Stimulated activated CD4-positive, alpha-beta T cell treated with anti-CD3 and anti-CD28 coated beads, Interleukin-4, amount 100 ng/mL, for 4 hours (primary cell): ENCODE measurements around the gene SPINK2.
A peak's percentile ranks its signal among the peaks of the same experiment; 100 is the strongest.

Experiments
- DNase-seq, 2 experiments: peaks; one replicate each; pipeline ENCODE4 v3.0.0-alpha.2; 2020

The SPINK2 gene

DNA sequence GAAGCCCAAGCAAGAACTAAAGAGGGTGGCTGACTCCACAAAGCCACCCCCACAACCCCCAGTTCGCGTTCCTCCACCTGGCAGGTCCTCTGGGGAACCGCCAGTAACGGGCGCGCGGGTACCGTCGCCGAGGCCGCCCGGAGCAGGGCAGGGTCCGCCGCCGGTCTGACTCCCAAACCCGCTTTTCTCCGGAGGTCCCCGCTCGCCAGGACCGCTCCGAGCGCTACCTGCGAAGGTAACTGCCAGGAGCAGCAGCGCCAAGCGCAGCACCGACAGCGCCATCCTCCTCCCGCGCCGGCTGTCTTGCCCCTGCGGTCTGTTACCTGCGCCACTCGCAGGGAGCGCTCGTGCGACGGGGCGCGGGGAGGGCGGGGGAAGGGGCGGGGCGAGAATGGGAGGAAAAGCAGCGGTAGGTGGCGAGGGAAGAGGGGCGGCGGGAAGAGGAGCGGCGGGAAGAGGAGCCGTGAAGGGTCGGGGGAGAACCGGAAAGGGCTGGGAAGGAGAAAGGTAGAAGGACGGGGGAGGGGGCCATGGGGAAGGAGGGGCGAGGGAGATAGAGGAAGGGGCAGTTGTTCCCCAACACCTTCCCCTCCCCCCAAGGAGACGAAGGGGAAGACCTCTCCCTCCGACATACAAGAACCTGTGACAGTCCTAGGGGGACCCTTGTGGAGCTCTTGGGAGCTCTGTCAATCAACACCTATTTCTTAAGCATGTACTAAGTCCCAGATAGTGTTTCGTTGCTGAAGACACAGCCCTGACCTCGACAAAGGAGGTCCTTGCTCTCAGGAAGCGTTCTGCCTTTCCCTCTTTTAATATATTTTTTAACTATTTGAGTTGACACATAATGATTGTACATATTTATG is at the start of gene SPINK2:
SPINK2 (minus strand) TSS at position 321 of the 863 bp plus-strand sequence; CDS start at position 282, 39 bp downstream.
- peak; percentile 57 to 68 for DNase-seq

- no peak for DNase-seq
Measured at GRCh38 chr4:56870946-56871345, 49.4 kb upstream of the SPINK2 start.

- DNase-seq: no peak
Measured at GRCh38 chr4:56863441-56864139, 42.1 kb upstream of the SPINK2 start.

- no peak for DNase-seq
Measured at GRCh38 chr4:56861360-56861759, 39.9 kb upstream of the SPINK2 start.

- no peak for DNase-seq
Measured at GRCh38 chr4:56860781-56861180, 39.3 kb upstream of the SPINK2 start.

DNA sequence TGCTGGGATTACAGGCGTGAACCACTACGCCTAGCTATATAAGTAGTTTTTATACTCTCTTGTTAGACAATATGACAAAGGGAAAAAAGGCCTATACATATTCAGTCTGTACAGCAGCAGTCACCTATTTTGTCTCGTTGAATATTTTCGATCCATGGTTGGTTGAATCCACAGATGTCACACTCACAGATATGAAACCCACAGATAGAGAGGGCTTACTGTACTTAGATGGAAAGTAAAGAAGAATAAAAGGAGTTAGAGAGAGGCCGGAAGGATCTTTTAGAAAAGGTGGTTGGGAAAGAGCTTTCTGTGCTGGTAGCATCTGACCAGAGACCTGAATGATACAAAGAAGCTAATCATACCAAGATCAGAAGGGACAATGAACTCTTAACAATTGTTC is 38.3 kb upstream of the SPINK2 start:
- no peak for DNase-seq

GRCh38 chr4:56857601-56858309 is 36.3 kb upstream of the SPINK2 start:
- no peak for DNase-seq

DNA sequence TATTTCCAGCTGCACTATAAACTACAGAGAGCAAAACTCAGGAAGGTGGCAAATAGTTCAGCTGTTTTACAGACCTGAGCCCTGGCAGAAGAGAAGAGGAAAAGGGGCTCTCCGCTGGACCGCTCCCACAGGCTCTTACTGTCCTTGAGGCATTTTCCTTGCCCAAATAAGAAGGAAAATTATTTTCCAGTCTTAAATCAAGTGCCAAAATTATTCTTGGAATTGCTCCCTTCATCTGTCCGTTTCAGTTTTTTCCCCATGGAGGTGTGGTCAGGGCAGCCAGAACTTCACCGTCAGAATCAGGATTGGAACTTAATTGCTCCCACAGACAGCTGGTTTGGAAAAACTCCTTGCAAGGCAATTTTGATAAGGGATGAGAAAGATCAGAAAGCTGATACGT is 35.2 kb upstream of the SPINK2 start:
- no peak for DNase-seq

DNA sequence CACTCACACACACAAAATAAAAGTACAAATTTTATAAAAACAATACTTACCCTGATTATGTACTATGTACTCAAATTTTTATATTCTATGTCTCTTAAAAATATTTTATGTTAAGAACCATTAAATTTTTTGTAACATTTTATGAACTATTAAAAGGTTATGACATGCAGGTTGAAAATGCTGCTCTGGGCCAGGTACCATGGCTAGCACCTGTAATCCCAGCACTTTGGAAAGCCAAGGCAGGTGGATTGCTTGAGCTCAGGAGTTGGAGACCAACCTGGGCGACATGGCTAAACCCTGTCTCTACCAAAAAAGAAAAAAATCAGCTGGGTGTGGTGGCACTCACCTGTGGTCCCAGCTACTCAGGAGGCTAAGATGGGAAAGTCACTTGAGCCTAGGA is 29.4 kb upstream of the SPINK2 start:
- DNase-seq: no peak

- DNase-seq: no peak
Measured at GRCh38 chr4:56844802-56845580, 23.5 kb upstream of the SPINK2 start.

- DNase-seq: no peak
Measured at GRCh38 chr4:56843421-56843899, 22.0 kb upstream of the SPINK2 start.

- DNase-seq: no peak
Measured at GRCh38 chr4:56840559-56840958, 19.1 kb upstream of the SPINK2 start.

DNA sequence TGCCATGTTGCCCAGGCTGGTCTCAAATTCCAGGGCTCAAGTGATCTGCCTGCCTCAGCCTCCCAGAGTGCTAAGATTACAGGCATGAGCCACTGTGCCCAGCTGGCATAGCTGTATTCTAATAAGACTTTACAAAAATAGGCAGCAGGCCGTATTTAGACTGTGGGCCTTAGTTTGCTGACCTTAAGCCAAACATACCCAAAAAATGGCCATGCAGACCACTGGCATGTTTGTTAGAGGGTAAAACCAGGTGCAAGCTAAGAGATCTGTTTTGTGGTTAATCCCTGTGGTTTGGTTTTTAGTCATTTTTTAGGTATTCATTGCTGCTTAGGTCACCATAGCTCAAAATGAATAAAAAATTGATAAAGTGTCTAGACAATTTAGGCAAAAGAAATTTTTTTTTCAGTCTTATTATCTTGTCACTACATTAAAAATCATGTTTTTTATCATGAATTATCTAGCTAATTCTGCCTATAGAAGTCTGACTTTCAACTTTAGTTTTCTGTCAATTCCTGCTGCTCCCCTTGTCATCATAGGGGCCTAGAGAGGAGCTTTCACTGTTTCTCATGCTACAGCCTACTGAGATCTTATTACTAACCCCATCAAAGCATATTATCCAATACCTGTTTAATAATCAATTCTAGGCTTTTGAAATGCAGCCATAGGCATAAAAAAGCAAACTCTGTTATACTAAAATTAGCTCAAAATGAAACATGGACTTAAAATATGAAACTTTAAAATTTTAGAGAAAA is 7.5 kb upstream of the SPINK2 start:
- no peak for DNase-seq

DNA sequence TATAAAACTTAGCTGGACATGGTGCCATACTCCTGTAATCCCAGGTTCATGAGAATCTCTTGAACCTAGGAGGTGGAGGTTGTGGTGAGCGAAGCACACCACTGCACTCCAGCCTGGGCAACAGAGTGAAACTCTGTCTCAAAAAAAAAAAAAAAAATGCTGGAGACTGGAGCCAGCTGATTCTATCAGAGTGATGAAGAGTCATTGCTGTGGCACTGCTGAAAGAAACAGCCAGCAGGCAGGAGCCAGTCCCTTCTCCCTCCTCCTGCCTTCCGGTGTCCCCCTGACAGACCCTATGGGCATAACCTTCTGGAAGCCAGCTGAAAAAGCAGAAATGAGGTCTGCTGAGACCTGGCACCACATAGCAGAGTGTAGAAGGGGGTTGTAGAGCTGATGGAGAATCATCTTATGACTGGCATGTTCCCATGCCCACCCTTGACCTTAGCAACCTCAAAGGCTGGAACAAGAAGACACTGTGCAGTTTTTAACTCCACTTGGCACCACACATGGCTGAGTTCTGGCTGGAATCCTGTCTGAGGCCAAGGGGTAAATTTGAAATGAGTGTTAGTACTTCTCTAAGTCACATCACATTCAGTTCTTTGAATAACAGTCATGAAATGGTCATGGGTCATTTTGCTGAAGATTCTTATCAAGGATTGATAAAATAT is 2.6 kb upstream of the SPINK2 start:
- DNase-seq: no peak

DNA sequence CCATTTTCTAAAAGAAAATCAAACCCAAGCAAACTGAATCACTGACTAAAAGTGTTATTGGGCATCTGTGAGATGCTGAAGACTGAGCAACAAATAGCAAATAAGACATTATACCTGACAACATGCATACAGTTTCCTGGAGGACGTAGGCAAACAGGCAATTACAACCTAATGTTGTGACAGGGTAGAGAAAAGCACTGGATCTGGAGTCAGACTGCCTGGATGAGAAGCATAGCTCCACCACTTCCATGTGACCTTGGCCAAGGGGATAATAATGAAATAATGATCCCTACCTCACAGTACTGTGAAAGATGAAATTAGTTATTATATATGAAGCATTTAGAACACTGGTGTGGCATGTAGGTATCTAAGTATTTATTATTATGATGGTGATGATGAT is 2.7 kb downstream of the SPINK2 start:
- no peak for DNase-seq

DNA sequence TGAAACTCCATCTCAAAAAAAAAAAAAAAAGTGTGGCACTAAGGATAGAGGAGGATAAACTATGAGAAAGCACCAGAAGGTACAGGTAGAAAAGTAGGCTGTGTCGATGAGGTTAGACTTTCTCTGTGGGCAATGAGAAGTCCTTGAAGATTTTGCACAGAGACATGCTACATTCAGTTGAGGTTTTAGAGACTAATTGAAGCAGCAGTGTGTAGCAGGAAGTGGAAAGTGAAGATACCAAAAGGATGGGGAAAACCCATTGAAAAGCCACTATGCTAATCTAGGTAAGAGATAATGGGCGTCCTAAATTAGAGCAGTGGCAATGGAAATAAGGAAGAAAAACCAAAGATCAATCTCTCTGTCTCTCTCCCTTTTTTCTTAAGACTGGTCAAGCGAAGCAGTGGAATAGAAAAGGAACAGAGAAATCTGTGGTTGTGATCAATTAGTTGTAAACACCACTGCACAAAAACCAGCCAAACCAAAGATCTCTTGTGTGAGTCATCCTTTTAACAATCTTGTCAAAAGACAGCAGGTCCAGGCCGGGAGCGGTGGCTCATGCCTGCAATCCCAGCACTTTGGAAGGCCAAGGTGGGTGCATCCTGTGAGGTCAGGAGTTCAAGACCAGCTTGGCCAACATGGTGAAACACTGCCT is 3.5 kb downstream of the SPINK2 start:
- no peak for DNase-seq

DNA sequence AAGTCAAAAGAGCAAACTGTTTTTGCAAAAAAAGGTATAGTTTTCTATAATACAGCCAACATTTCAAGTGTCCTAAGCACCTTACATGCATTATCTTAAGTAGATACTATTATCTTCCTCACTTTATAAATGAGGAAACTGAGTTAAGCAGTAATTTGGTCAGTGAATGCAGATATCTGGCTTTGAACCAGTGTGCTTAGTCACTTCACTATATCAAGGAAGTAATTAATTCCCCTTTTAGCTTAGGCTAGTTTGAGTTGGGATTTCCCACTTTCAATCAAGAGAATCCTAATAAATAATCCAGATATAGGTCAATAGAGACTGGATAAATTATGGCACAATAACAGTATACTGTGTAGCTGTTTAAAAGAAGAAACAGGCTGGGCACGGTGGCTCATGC is 14.8 kb downstream of the SPINK2 start:
- DNase-seq: no peak

DNA sequence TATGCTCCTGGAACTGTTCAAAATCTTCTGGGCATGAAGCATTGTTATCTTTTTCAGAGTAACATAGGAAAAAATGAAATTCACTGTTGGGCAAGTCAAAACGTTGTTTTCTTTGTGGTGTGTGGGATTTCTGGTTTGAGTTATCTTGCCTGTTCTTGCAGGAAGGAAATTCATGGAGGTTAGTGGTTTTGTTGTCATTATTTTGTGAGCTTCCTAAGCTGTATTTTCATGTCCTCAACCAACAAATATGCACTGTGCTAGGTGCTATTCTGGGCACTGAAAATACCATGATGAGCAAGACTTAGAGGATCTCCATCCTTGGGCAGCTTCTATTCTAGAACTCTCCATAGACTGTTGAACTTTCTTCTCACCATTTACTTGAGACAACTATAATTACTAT is 16.9 kb downstream of the SPINK2 start:
- no peak for DNase-seq

DNA sequence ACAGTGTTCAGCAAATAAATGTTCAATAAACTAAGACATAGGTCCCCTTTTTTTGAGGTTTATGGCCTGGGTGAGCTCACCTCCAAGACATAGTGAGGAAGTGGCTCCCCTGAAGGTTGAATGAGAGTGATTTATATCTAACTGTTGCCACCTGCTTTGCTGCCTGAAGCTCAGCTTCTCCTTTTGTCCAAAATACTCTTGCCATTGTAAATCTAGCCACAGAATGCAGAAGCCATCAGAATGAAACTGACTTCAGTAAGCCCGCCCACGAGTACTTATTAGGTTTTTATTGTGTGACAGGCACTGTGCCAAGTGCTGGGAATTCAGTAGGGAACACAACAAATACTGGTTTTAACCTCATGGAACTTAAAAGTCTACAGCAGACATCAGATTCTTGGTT is 18.0 kb downstream of the SPINK2 start:
- DNase-seq: no peak

GRCh38 chr4:56799824-56800756 is 21.4 kb downstream of the SPINK2 start:
- DNase-seq: peak; percentile 75 to 80
